ENCODE measurements around the gene SLC7A5.

Gene SLC7A5

DNA sequence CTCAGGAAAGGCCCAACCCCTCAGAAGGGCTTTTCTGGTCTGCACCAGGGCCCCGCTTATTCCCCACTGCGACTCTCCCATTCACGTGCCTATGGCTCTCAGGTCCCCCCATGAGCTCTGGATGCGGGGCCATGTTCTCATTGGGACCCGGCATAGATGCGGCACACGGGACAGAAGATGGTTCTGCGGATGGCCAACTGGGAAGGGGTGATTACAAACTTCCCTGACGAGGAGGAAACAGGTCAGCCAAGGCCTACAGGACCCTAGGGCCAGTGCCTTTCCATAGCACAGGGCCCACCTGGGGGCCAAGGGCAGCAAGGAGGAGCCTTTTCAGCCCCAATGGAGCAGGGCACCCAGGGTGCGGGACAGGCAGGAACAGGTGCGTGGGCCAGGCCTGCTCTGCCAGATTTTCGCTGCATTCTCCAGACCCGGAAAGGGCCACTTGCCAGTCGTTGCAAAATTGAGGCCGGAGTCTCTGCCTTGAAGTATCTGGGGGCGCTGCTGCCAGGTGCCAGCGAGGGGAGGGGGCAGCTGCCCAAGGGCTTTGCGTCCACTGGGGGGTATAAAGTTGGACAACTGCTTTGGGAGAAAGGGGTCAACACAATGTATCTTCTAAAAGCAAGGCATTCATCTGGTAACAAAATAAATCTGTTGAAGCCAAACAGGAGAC lies 20.5 kb downstream of the SLC7A5 start:
- Histone ChIP-seq H3K4me2 (ENCODE audit: low read length) (no peak overlapping the region), H2AFZ (ENCODE audit: low read length) (no peak overlapping the region), H3F3A (ENCODE audit: insufficient read depth, low read length) (no peaks in the 10 kb centered on the region), H3K4me1 (ENCODE audit: insufficient read depth, low read length, severe bottlenecking) (peaks cover 44% of the 10 kb centered on the region), H3K9ac (ENCODE audit: low read length) (no peak overlapping the region), H3K4me3 (ENCODE audit: low read depth, low read length, poor library complexity, severe bottlenecking) (no peak overlapping the region), H3K9me3 (ENCODE audit: low read length) (no peaks in the 10 kb centered on the region), H3K36me3 (ENCODE audit: insufficient read depth, low read length) (peaks cover 91% of the 10 kb centered on the region), H4K20me1 (ENCODE audit: insufficient read depth, low read length) (no peaks in the 10 kb centered on the region), H3K9me2 (ENCODE audit: low read depth, low read length) (no peaks in the 10 kb centered on the region), H3K27me3 (ENCODE audit: insufficient read depth, low read length) (no peaks in the 10 kb centered on the region), H3K27ac (ENCODE audit: low read depth, low read length, poor library complexity, severe bottlenecking) (no peak overlapping the region), H3K79me2 (ENCODE audit: insufficient read depth, low read length) (peaks cover 15% of the 10 kb centered on the region; the same call in 1 of the 2 replicates)
- no peak for TF ChIP-seq EZH2 (IDR thresholded peaks at IDR 0.05; ENCODE audit: borderline replicate concordance, low read length)
- no peak for TF ChIP-seq CTCF (IDR thresholded peaks at IDR 0.05; ENCODE audit: low read length)

- no peak overlapping the region for H3K4me2 ChIP-seq (ENCODE audit: low read length)
- H3K27me3 ChIP-seq (ENCODE audit: insufficient read depth, low read length), result no peaks in the 10 kb centered on the region
- H3K79me2 ChIP-seq (ENCODE audit: insufficient read depth, low read length), result 0 out of 2 replicates have a peak, but pooled peaks cover 12% of the 10 kb centered on the region
- H3F3A ChIP-seq (ENCODE audit: insufficient read depth, low read length), result no peaks in the 10 kb centered on the region
- no peaks in the 10 kb centered on the region for H3K9me2 ChIP-seq (ENCODE audit: low read depth, low read length)
- H4K20me1 ChIP-seq (ENCODE audit: insufficient read depth, low read length), result no peaks in the 10 kb centered on the region
- peaks cover 91% of the 10 kb centered on the region for H3K36me3 ChIP-seq (ENCODE audit: insufficient read depth, low read length)
- no peak overlapping the region for H2AFZ ChIP-seq (ENCODE audit: low read length)
- TF ChIP-seq EZH2 (IDR thresholded peaks at IDR 0.05; ENCODE audit: borderline replicate concordance, low read length) (no peak), CTCF (IDR thresholded peaks at IDR 0.05; ENCODE audit: low read length) (no peak)
- no peak overlapping the region for H3K4me3 ChIP-seq (ENCODE audit: low read depth, low read length, poor library complexity, severe bottlenecking)
- H3K4me1 ChIP-seq (ENCODE audit: insufficient read depth, low read length, severe bottlenecking), result peaks cover 42% of the 10 kb centered on the region
- no peak overlapping the region for H3K27ac ChIP-seq (ENCODE audit: low read depth, low read length, poor library complexity, severe bottlenecking)
- H3K9me3 ChIP-seq (ENCODE audit: low read length), result no peaks in the 10 kb centered on the region
- H3K9ac ChIP-seq (ENCODE audit: low read length), result no peak overlapping the region
Observed at GRCh38 chr16:87847785-87848675, 21.3 kb downstream of the SLC7A5 start.

GRCh38 chr16:87847467-87847784 lies 21.9 kb downstream of the SLC7A5 start:
- Histone ChIP-seq H3K4me2 (ENCODE audit: low read length) (no peak overlapping the region), H3K27ac (ENCODE audit: low read depth, low read length, poor library complexity, severe bottlenecking) (no peak overlapping the region)

More at GRCh38 chr16:87847467-87847784, 21.9 kb downstream of the SLC7A5 start:
- Histone ChIP-seq H3K9me2 (ENCODE audit: low read depth, low read length) (no peaks in the 10 kb centered on the region), H3K79me2 (ENCODE audit: insufficient read depth, low read length) (0 out of 2 replicates have a peak, but pooled peaks cover 12% of the 10 kb centered on the region), H3K9me3 (ENCODE audit: low read length) (no peaks in the 10 kb centered on the region), H3K27me3 (ENCODE audit: insufficient read depth, low read length) (no peaks in the 10 kb centered on the region), H3K36me3 (ENCODE audit: insufficient read depth, low read length) (peaks cover 94% of the 10 kb centered on the region), H4K20me1 (ENCODE audit: insufficient read depth, low read length) (no peaks in the 10 kb centered on the region), H3K4me1 (ENCODE audit: insufficient read depth, low read length, severe bottlenecking) (peaks cover 41% of the 10 kb centered on the region), H3F3A (ENCODE audit: insufficient read depth, low read length) (no peaks in the 10 kb centered on the region), H3K9ac (ENCODE audit: low read length) (no peak overlapping the region), H2AFZ (ENCODE audit: low read length) (no peak overlapping the region), H3K4me3 (ENCODE audit: low read depth, low read length, poor library complexity, severe bottlenecking) (no peak overlapping the region)
- TF ChIP-seq CTCF (IDR thresholded peaks at IDR 0.05; ENCODE audit: low read length) (no peak), EZH2 (IDR thresholded peaks at IDR 0.05; ENCODE audit: borderline replicate concordance, low read length) (no peak)
